PFSK-1 (cell line): ENCODE results near the gene HES2.

ENCODE experiments used
- FOXP2 ChIP-seq: optimal IDR thresholded peaks from 2 replicates; pipeline ENCODE3; 2011; ENCODE audit warnings: borderline replicate concordance, control low read depth, inconsistent platforms; ENCODE audit not compliant: insufficient read depth; ENCODE audit errors: extremely low read length, extremely low read depth
- POLR2AphosphoS5 ChIP-seq: IDR thresholded peaks from 2 replicates; pipeline ENCODE4 v1.6.1; 2012; ENCODE audit warnings: low read depth, mild to moderate bottlenecking, control low read depth, low read length, moderate library complexity
- REST ChIP-seq, 2 experiments: IDR thresholded peaks; 2 replicates each; pipeline versions ENCODE4 v1.6.1 to v1.8.0; 2011 to 2012; ENCODE audit warnings: low read depth in 2 of 2, low read length in 2 of 2, control low read depth in 1 of 2, inconsistent platforms in 1 of 2, mild to moderate bottlenecking in 1 of 2, moderate library complexity in 1 of 2; ENCODE audit not compliant: insufficient read depth in 1 of 2
- SIN3A ChIP-seq: IDR thresholded peaks from 2 replicates; pipeline ENCODE4 v1.6.1; 2012; ENCODE audit warnings: mild to moderate bottlenecking, low read length, moderate library complexity, borderline replicate concordance; ENCODE audit not compliant: insufficient read depth
- TAF1 ChIP-seq: IDR thresholded peaks from 2 replicates; pipeline ENCODE4 v1.6.1; 2012; ENCODE audit warnings: low read length, control low read depth, borderline replicate concordance; ENCODE audit not compliant: insufficient read depth

Gene HES2

GRCh38 chr1:6370006-6370405, 49.7 kb downstream of the HES2 start:
- no peak for TF ChIP-seq TAF1
- no peak for TF ChIP-seq REST (IDR thresholded peaks at IDR 0.05; ENCODE audit: insufficient read depth in 1 of 2, low read depth in 2 of 2, low read length in 2 of 2)
- TF ChIP-seq FOXP2: no peak
- TF ChIP-seq POLR2AphosphoS5: no peak
- no peak for TF ChIP-seq SIN3A

DNA sequence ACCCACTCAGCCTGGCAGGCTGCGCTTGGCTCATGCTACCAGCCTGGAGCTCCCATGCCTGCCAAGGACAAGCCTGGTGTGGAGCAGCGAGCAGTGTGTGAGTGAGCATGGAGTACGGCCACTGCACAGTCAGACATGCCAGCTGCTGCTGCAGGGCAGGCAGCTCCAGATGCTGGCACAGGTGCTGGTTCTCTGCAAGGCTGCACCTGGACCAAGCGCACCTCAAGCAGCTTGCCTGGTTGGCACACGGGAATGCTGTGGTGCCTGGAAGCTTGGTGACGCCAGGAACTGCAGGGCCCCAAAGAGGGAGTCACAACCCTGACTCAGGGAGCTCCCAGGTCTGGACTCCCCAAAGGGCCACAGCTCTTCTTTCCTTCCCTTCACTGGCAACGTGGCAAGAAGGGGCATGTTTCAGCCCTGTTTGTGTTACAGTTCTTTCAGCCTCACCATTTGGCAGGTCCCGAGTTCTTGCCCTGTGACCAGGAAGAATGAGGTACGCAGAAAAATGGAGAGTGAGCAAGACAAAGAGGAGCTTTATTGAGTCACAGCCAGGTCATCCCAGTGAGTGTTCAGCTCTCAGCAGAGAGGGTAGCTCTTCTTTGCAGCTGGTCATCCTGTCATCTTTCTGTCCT, 52.2 kb downstream of the HES2 start:
- TF ChIP-seq REST (IDR thresholded peaks at IDR 0.05; ENCODE audit: insufficient read depth in 1 of 2, low read depth in 2 of 2, low read length in 2 of 2): no peak
- no peak for TF ChIP-seq FOXP2
- TF ChIP-seq POLR2AphosphoS5: no peak
- TF ChIP-seq TAF1: no peak
- TF ChIP-seq SIN3A: no peak

- TF ChIP-seq SIN3A (no peak), REST (IDR thresholded peaks at IDR 0.05; ENCODE audit: insufficient read depth in 1 of 2, low read depth in 2 of 2, low read length in 2 of 2) (no peak), POLR2AphosphoS5 (no peak), TAF1 (no peak), FOXP2 (no peak)
Measured at GRCh38 chr1:6365047-6365446, 54.7 kb downstream of the HES2 start.
